RWPE2 (cell line): Measurements from ENCODE around the gene MINDY4.

ENCODE experiments used
- ATAC-seq: fragments of 200-7000 bp; cut with Tn5 transposase; 3 replicates; pipeline ENCODE4 v1.9.1; 2021; ENCODE audit warnings: low read depth
- DNase-seq: peaks from one replicate; pipeline ENCODE4 v3.0.0-alpha.2; 2020; ENCODE audit warnings: low spot score
- H3K27ac ChIP-seq: fragments of 450-650 bp; 2 replicates; pipeline ENCODE4 v1.5.1; 2017; ENCODE audit warnings: mild to moderate bottlenecking; ENCODE audit not compliant: poor library complexity, severe bottlenecking
- H3K27me3 ChIP-seq: fragments of 250-450 bp; sonication (Bioruptor Pico); 2 replicates; pipeline ENCODE4 v1.5.1; 2021; ENCODE audit warnings: mild to moderate bottlenecking, moderate library complexity; ENCODE audit not compliant: insufficient read depth, poor library complexity, severe bottlenecking
- H3K36me3 ChIP-seq: fragments of 250-450 bp; sonication (Bioruptor Pico); 2 replicates; pipeline ENCODE4 v1.5.1; 2020; ENCODE audit warnings: low read depth, mild to moderate bottlenecking, moderate library complexity
- H3K4me1 ChIP-seq: fragments of 250-450 bp; sonication (Bioruptor Pico); 2 replicates; pipeline ENCODE4 v1.5.1; 2021; ENCODE audit warnings: mild to moderate bottlenecking, moderate library complexity; ENCODE audit not compliant: insufficient read depth, poor library complexity, severe bottlenecking
- H3K4me3 ChIP-seq: fragments of 250-450 bp; sonication (Bioruptor Pico); 2 replicates; pipeline ENCODE4 v1.5.1; 2021; ENCODE audit warnings: mild to moderate bottlenecking, moderate library complexity; ENCODE audit not compliant: severe bottlenecking
- H3K9me3 ChIP-seq: fragments of 250-450 bp; sonication (Bioruptor Pico); 2 replicates; pipeline ENCODE4 v1.5.1; 2021; ENCODE audit warnings: mild to moderate bottlenecking, moderate library complexity; ENCODE audit not compliant: severe bottlenecking
- CTCF ChIP-seq: fragments of 450-650 bp; IDR thresholded peaks from one replicate; pipeline ENCODE4 v1.5.1; 2017; ENCODE audit warnings: mild to moderate bottlenecking, moderate library complexity; ENCODE audit not compliant: poor library complexity, severe bottlenecking

Gene MINDY4

GRCh38 chr7:30908681-30909080 lies 137.5 kb downstream of the MINDY4 start:
- Histone ChIP-seq H3K36me3 (no peaks in the 10 kb centered on the region), H3K27me3 (no peaks in the 10 kb centered on the region), H3K4me3 (no peak overlapping the region), H3K4me1 (peaks cover 4% of the 10 kb centered on the region), H3K27ac (no peak overlapping the region), H3K9me3 (no peaks in the 10 kb centered on the region)
- no peak for ATAC-seq
- no peak for TF ChIP-seq CTCF
- no peak for DNase-seq

GRCh38 chr7:30909431-30909830 lies 138.2 kb downstream of the MINDY4 start:
- Histone ChIP-seq H3K4me3 (no peak overlapping the region), H3K4me1 (peaks cover 6% of the 10 kb centered on the region)
- no peak for TF ChIP-seq CTCF

GRCh38 chr7:30910411-30911073 lies 139.3 kb downstream of the MINDY4 start:
- Histone ChIP-seq H3K4me3 (no peak overlapping the region), H3K27ac (no peak overlapping the region), H3K36me3 (no peaks in the 10 kb centered on the region), H3K27me3 (no peaks in the 10 kb centered on the region), H3K9me3 (no peaks in the 10 kb centered on the region), H3K4me1 (peaks cover 11% of the 10 kb centered on the region)
- ATAC-seq: no peak
- no peak for DNase-seq
- TF ChIP-seq CTCF: no peak

More at GRCh38 chr7:30909431-30909830, 138.2 kb downstream of the MINDY4 start:
- ATAC-seq: no peak
- Histone ChIP-seq H3K36me3 (no peaks in the 10 kb centered on the region), H3K9me3 (no peaks in the 10 kb centered on the region), H3K27ac (no peak overlapping the region), H3K27me3 (no peaks in the 10 kb centered on the region)
- no peak for DNase-seq

GRCh38 chr7:30911133-30911532 lies 139.9 kb downstream of the MINDY4 start:
- H3K36me3 ChIP-seq: no peaks in the 10 kb centered on the region
- H3K4me1 ChIP-seq: peaks cover 10% of the 10 kb centered on the region
- H3K27me3 ChIP-seq: no peaks in the 10 kb centered on the region
- H3K4me3 ChIP-seq: no peak overlapping the region
- H3K9me3 ChIP-seq: no peaks in the 10 kb centered on the region
- TF ChIP-seq CTCF: no peak
- no peak for DNase-seq
- H3K27ac ChIP-seq: no peak overlapping the region
- no peak for ATAC-seq

GRCh38 chr7:30911561-30911969 lies 140.3 kb downstream of the MINDY4 start, which contains the start of gene AQP1:
Gene AQP1 (plus strand): TSS chr7:30911853. CDS start chr7:30911910, 57 bp downstream.
- Histone ChIP-seq H3K4me3 (no peak within 1 kb of the TSS), H3K4me1 (peaks cover 7% of the 10 kb centered on the region), H3K27ac (no peak within 1 kb of the TSS), H3K9me3 (no peaks in the 10 kb centered on the region), H3K27me3 (no peaks in the 10 kb centered on the region), H3K36me3 (no peaks in the 10 kb centered on the region)
- DNase-seq (no peak), ATAC-seq (no peak)
- TF ChIP-seq CTCF: no peak
